HepG2 (cell line): ENCODE measurements around the gene ABHD12. TPM values are rescaled to one million over a fixed set of nuclear protein-coding genes. Genes with fewer than 3 reads are reported as not detected.

Experiments used
- AHR ChIP-seq: IDR thresholded peaks from 2 replicates; pipeline ENCODE4 v1.6.1; 2018; ENCODE audit warnings: missing genetic modification reagents, missing compliant biosample characterization
- ARNT2 ChIP-seq: sonication (generic); formaldehyde crosslinking; IDR thresholded peaks from 2 replicates; pipeline ENCODE4 v1.8.0; 2022; ENCODE audit warnings: mild to moderate bottlenecking, low read depth, missing genetic modification reagents, moderate library complexity
- CC2D1A ChIP-seq: sonication (generic); formaldehyde crosslinking; IDR thresholded peaks from 2 replicates; pipeline ENCODE4 v1.8.1; 2023; ENCODE audit warnings: mild to moderate bottlenecking, missing genetic modification reagents
- FOXA1 ChIP-seq, 2 experiments: fragments of 450-650 bp in 1 of 2; sonication (generic) in 1 of 2; formaldehyde crosslinking in 1 of 2; IDR thresholded peaks; 2 replicates each; pipeline versions ENCODE4 v1.4.0 to v1.6.1; 2016 to 2020; ENCODE audit warnings: missing genetic modification reagents in 1 of 2
- GABPA ChIP-seq, 2 experiments: IDR thresholded peaks; 2 replicates each; pipeline ENCODE4 v1.6.1; 2011 to 2016; ENCODE audit warnings: low read depth in 2 of 2, low read length in 1 of 2, missing biosample characterization in 1 of 2, missing genetic modification characterization in 1 of 2
- GTF2F1 ChIP-seq: fragments of 150-350 bp; IDR thresholded peaks from 2 replicates; pipeline ENCODE4 v1.6.1; 2014; ENCODE audit warnings: low read length
- HES4 ChIP-seq: sonication (generic); formaldehyde crosslinking; IDR thresholded peaks from 2 replicates; pipeline ENCODE4 v1.9.0; 2021; ENCODE audit warnings: mild to moderate bottlenecking, missing genetic modification reagents, borderline replicate concordance
- MEIS1 ChIP-seq: sonication (generic); formaldehyde crosslinking; IDR thresholded peaks from 2 replicates; pipeline ENCODE4 v1.9.0; 2021; ENCODE audit warnings: mild to moderate bottlenecking, missing genetic modification reagents, moderate library complexity, borderline replicate concordance
- PRPF4 ChIP-seq: fragments of 200-400 bp; formaldehyde crosslinking; IDR thresholded peaks from 2 replicates; pipeline ENCODE4 v1.6.1; 2016; ENCODE audit warnings: low read length, low read depth; ENCODE audit not compliant: poor library complexity, severe bottlenecking
- RARG ChIP-seq: sonication (generic); formaldehyde crosslinking; IDR thresholded peaks from 2 replicates; pipeline ENCODE4 v1.4.0; 2020; ENCODE audit warnings: low read depth, mild to moderate bottlenecking, missing genetic modification reagents
- TP53 ChIP-seq: sonication (generic); formaldehyde crosslinking; conservative IDR thresholded peaks from 2 replicates; pipeline ENCODE4 v1.4.0; 2020; ENCODE audit warnings: missing genetic modification reagents
- TRAFD1 ChIP-seq: sonication (generic); formaldehyde crosslinking; IDR thresholded peaks from 2 replicates; pipeline ENCODE4 v1.5.1; 2020; ENCODE audit warnings: missing genetic modification reagents, mild to moderate bottlenecking, borderline replicate concordance
- ZBTB7B ChIP-seq: sonication (generic); formaldehyde crosslinking; IDR thresholded peaks from 2 replicates; pipeline ENCODE4 v1.4.0; 2020; ENCODE audit warnings: missing genetic modification reagents
- ZHX2 ChIP-seq, 2 experiments: sonication (generic) in 1 of 2; formaldehyde crosslinking in 1 of 2; IDR thresholded peaks; 2 replicates each; pipeline versions ENCODE4 v1.6.1 to v1.9.0; 2014 to 2022; ENCODE audit warnings: antibody characterized with exemption in 1 of 2, borderline replicate concordance in 1 of 2, inconsistent platforms in 1 of 2, low read depth in 1 of 2, missing genetic modification reagents in 1 of 2
- polyA plus RNA-seq, 8 experiments: library from polyadenylated mRNA; depleted of rRNA in 3 of 8; stranded (reverse) in 7 of 8; unstranded in 1 of 8; fragments of >200 nt; fragmentation: Illumina TruSeq in 4 of 8; extraction: Trizol in 4 of 8; gene quantifications; 2 replicates each; pipeline versions ENCODE4 v1.2.1 to v1.2.3, GENCODE V29; 2011 to 2016; ENCODE audit warnings: low read depth in 4 of 8, missing spikeins in 1 of 8, mixed read lengths in 1 of 8; ENCODE audit not compliant: insufficient read depth in 1 of 8
- total RNA-seq, 5 experiments: library from RNA; depleted of rRNA; stranded (reverse); fragments of >200 nt; fragmentation: Illumina TruSeq; extraction: Trizol; gene quantifications; 2 replicates each; pipeline ENCODE4 v1.2.3, GENCODE V29; 2016; ENCODE audit warnings: low read depth in 1 of 5
- TF ChIP-seq, protein P1 (sequence below): sonication (generic); formaldehyde crosslinking; IDR thresholded peaks from 2 replicates; pipeline ENCODE4 v1.8.0; 2022; ENCODE audit warnings: mild to moderate bottlenecking, missing genetic modification reagents, moderate library complexity
- TF ChIP-seq, protein P2 (sequence below): IDR thresholded peaks from 2 replicates; pipeline ENCODE4 v1.6.1; 2016; ENCODE audit warnings: control low read depth

The ABHD12 gene
- total and polyA plus RNA-seq, 2 of the 13 experiments (the other 11 are each of a cell fraction or from before 2014, with no cell fraction given), result 23.5 to 72.1 TPM

DNA sequence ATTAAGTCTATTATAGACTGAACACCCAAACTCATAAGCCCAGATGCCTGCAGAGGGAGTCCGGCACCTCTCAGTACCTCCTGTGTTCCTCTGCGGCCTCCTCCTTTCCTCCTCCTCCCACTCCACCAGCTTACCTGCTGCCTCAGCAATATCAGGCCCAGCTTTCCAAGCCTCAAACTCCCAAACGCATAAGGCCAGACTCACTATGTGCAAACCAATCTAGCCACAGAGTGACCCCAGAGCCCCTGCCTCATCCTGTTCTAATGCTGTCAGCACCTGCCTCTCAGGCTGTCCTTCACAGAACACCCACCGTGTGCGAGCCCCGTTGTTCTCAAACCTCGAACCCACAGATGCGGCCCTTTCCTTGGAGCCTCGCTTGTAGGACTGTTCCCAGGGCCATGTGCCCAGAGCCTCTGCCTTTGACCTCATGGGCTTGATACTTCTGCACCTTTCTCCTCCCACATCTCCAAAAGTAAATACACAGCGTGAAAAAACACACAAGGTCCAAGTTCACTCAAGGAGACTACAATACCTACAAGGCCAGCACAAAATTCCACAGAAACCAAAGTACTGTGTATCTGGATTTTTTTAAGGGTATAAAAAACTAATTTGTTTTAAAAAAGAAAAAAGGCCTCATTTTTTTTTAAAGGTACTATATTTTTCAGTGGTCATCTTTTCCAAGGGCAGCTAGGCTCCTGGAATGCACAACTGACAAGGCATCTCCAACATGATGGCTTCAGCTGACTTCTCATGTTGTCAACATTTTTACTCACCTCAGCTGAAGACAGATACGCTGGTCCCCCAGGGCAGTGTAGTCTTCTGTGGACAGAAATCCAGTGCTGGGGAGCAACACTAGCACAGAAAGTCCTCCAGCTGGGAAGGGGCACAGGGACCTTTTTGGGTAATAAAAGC, 52.3 kb downstream of the ABHD12 start (continued):
- peak; percentile 51; the same call in 1 of the 2 replicates for TF ChIP-seq FOXA1 (IDR thresholded peaks at IDR 0.05)
- TF ChIP-seq FOXA1 (CRISPR knock-in tag; IDR thresholded peaks at IDR 0.05), result peak; percentile 95
- TF ChIP-seq ZHX2 (IDR thresholded peaks at IDR 0.05; ENCODE audit: low read depth), result 0 out of 2 replicates have a peak, but pooled peaks have one; percentile 54
- peak; percentile 91 for TF ChIP-seq ZHX2 (CRISPR knock-in tag; IDR thresholded peaks at IDR 0.05; ENCODE audit: borderline replicate concordance)
- TF ChIP-seq CC2D1A, result 0 out of 2 replicates have a peak, but pooled peaks have one; percentile 58
- TF ChIP-seq PRPF4, result no peak
- TF ChIP-seq, protein P1, sequence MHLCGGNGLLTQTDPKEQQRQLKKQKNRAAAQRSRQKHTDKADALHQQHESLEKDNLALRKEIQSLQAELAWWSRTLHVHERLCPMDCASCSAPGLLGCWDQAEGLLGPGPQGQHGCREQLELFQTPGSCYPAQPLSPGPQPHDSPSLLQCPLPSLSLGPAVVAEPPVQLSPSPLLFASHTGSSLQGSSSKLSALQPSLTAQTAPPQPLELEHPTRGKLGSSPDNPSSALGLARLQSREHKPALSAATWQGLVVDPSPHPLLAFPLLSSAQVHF (CRISPR knock-in tag), result no peak
- TF ChIP-seq ZBTB7B (CRISPR knock-in tag), result peak; percentile 84
- no peak for TF ChIP-seq GABPA (IDR thresholded peaks at IDR 0.05; ENCODE audit: low read depth, low read length)
- no peak; the same call in 1 of the 2 replicates for TF ChIP-seq GABPA (CRISPR knock-in tag; IDR thresholded peaks at IDR 0.05; ENCODE audit: low read depth)
- peak; percentile 96 for TF ChIP-seq HES4
- no peak for TF ChIP-seq RARG (CRISPR knock-in tag)
- no peak for TF ChIP-seq MEIS1
- TF ChIP-seq AHR, result 0 out of 2 replicates have a peak, but pooled peaks have one; percentile 43
- TF ChIP-seq GTF2F1, result no peak
- TF ChIP-seq TP53, result no peak
- TF ChIP-seq, protein P2, sequence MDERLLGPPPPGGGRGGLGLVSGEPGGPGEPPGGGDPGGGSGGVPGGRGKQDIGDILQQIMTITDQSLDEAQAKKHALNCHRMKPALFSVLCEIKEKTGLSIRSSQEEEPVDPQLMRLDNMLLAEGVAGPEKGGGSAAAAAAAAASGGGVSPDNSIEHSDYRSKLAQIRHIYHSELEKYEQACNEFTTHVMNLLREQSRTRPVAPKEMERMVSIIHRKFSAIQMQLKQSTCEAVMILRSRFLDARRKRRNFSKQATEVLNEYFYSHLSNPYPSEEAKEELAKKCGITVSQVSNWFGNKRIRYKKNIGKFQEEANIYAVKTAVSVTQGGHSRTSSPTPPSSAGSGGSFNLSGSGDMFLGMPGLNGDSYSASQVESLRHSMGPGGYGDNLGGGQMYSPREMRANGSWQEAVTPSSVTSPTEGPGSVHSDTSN (CRISPR knock-in tag), result no peak
- TF ChIP-seq ARNT2 (CRISPR knock-in tag), result peak; percentile 84; the same call in 1 of the 2 replicates
- no peak for TF ChIP-seq TRAFD1 (CRISPR knock-in tag)
